Chondrocyte (in vitro differentiated cells): ENCODE measurements around the gene IL10RA. TPM values are rescaled to one million over a fixed set of nuclear protein-coding genes. Genes with fewer than 3 reads are reported as not detected.
"Not testable (repeated sequence)": the region's sequence is repeated elsewhere in the genome, so short reads cannot be mapped to it uniquely, and the experiment has no call there.

Experiments
- DNase-seq: peaks from one replicate; pipeline ENCODE4 v3.0.0; 2021; ENCODE audit warnings: mixed read lengths, low spot score
- H3K27ac Mint-ChIP-seq: one replicate; pipeline ENCODE4 v1.8.0; 2021; ENCODE audit warnings: mild to moderate bottlenecking, moderate library complexity, mixed read lengths; ENCODE audit not compliant: unreplicated experiment
- H3K27me3 Mint-ChIP-seq: 2 replicates; pipeline ENCODE4 v1.8.0; 2021; ENCODE audit warnings: low read depth, mixed read lengths
- H3K36me3 Mint-ChIP-seq: 2 replicates; pipeline ENCODE4 v1.8.0; 2021; ENCODE audit warnings: low read depth, mixed read lengths
- H3K4me1 Mint-ChIP-seq: 2 replicates; pipeline ENCODE4 v1.8.0; 2021; ENCODE audit warnings: low read depth, mild to moderate bottlenecking, mixed read lengths
- H3K4me3 Mint-ChIP-seq: one replicate; pipeline ENCODE4 v1.8.0; 2021; ENCODE audit warnings: mild to moderate bottlenecking, moderate library complexity, mixed read lengths; ENCODE audit not compliant: unreplicated experiment
- H3K9me3 Mint-ChIP-seq: 2 replicates; pipeline ENCODE4 v1.8.0; 2021; ENCODE audit warnings: low read depth, mixed read lengths
- total RNA-seq: library from RNA; stranded (reverse); gene quantifications from 3 replicates; pipeline ENCODE4 v1.2.1, GENCODE V29; 2021
- TF ChIP-seq, protein P1 (sequence below): fragments of 200-600 bp; sonication (generic); IDR thresholded peaks from 2 replicates; pipeline ENCODE4 v1.5.0; 2021; ENCODE audit warnings: antibody characterized with exemption, mild to moderate bottlenecking, moderate library complexity

The IL10RA gene
- total RNA-seq, 1 donor from 2014 or later = 0.12 TPM

DNA sequence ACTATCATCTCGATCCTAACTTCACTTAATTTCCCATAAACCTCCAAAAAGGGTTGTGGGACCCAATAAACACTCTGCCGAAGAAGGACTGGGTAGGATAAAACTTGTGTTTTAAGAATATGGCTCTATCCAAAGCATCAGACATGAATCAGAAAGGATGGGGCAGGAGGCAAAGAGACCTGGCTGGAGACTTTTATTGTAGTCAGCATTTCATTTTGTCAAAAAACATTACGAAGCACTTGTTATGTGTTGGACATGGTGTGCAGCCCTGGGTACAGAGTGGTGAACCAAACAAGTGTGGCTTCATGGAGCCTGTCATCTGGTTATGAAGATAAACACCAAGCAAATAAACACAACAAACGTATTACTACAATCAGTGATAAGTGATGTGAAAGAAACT is 17.3 kb downstream of the IL10RA start:
- H3K4me3 Mint-ChIP-seq = no peak overlapping the region
- H3K36me3 Mint-ChIP-seq = peaks cover 1% of the 10 kb centered on the region
- DNase-seq = no peak
- no peaks in the 10 kb centered on the region for H3K4me1 Mint-ChIP-seq
- no peak overlapping the region for H3K27ac Mint-ChIP-seq
- peaks cover 8% of the 10 kb centered on the region for H3K9me3 Mint-ChIP-seq
- TF ChIP-seq, protein P1, sequence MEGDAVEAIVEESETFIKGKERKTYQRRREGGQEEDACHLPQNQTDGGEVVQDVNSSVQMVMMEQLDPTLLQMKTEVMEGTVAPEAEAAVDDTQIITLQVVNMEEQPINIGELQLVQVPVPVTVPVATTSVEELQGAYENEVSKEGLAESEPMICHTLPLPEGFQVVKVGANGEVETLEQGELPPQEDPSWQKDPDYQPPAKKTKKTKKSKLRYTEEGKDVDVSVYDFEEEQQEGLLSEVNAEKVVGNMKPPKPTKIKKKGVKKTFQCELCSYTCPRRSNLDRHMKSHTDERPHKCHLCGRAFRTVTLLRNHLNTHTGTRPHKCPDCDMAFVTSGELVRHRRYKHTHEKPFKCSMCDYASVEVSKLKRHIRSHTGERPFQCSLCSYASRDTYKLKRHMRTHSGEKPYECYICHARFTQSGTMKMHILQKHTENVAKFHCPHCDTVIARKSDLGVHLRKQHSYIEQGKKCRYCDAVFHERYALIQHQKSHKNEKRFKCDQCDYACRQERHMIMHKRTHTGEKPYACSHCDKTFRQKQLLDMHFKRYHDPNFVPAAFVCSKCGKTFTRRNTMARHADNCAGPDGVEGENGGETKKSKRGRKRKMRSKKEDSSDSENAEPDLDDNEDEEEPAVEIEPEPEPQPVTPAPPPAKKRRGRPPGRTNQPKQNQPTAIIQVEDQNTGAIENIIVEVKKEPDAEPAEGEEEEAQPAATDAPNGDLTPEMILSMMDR = no peak
- H3K27me3 Mint-ChIP-seq = peaks cover 7% of the 10 kb centered on the region

DNA sequence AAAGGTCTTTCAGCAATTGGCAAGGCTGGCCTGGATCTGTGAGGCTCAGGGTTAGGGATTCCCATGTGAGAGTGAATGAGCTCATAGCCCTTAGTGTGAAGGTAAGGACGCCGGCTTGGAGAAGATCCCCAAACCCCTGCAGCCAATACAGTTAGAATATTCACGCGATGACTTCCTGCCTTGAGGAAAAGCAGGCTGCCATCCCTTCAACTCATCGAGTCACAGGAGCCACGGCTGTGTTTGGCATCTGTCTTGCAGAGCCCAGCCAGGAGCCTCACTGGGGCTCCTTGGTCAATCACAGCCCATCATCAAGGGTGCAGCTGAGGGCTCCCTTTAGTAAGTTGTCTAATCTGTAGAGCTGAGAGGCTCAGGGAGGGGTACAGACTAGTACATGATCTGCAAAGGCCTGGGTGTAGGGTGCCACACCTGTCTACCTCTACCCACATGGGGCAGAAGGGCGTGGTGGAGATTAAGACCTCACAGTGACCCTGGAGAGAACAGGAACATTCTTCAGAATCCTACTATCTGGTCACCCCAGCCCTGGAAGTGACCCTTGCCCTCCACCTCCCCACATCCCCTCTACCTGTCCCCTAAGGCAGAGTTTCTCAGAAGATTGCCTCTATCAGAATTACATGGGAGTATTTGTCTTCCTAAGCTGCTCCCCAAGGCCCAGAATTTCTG is 18.5 kb downstream of the IL10RA start:
- TF ChIP-seq, protein P1 = no peak
- Mint-ChIP-seq H3K9me3 (peaks cover 8% of the 10 kb centered on the region), H3K27me3 (peaks cover 12% of the 10 kb centered on the region), H3K4me3 (no peak overlapping the region), H3K36me3 (peaks cover 1% of the 10 kb centered on the region), H3K27ac (no peak overlapping the region), H3K4me1 (no peaks in the 10 kb centered on the region)
- no peak for DNase-seq

DNA sequence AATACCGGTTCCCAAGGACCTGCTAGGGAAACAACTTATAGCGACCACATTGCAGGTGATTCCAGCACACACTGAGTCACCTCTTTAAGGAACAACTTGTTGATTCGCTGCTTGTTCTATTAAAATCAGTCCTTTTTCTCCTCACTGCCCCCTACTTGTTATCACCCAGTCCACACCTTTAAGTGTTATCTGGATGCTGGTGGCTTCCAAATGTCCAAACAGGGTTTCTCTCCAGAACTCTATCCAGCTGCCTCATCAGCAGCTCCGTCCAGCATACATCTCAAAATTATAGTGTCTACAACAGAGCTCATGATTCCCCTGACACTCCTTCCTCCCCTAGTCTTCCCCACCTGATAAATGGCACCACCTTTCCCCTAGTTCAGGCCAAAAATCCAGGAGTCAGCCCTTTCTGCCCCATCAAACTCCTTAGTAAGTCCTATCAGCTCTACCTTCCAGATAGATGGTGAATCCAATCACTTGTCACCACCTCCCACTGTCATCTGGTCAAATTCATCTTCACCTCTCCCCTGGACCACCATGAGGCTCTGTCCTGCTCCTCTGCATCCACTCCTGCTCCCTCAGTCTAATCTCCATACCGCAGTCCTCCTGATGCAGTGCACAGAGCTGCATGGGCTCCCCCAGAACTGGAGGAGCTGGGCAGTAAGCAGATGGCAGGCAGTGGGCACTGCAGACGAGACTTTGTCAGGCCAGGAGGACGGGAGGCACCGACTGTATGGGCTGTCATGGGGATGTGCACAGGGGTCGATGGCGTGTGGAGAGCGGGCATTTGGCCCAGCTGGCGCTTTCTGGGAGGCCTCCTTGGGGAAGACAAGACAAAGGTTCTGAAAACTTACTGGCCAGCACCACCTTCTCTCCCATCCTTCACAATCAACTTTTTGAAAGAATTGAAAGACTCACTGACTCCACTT is 19.3 kb downstream of the IL10RA start:
- TF ChIP-seq, protein P1 = no peak
- H3K36me3 Mint-ChIP-seq = peaks cover 1% of the 10 kb centered on the region
- no peak overlapping the region for H3K4me3 Mint-ChIP-seq
- peaks cover 8% of the 10 kb centered on the region for H3K9me3 Mint-ChIP-seq
- H3K27me3 Mint-ChIP-seq = peaks cover 20% of the 10 kb centered on the region
- no peak overlapping the region for H3K27ac Mint-ChIP-seq
- no peak for DNase-seq
- H3K4me1 Mint-ChIP-seq = no peaks in the 10 kb centered on the region

DNA sequence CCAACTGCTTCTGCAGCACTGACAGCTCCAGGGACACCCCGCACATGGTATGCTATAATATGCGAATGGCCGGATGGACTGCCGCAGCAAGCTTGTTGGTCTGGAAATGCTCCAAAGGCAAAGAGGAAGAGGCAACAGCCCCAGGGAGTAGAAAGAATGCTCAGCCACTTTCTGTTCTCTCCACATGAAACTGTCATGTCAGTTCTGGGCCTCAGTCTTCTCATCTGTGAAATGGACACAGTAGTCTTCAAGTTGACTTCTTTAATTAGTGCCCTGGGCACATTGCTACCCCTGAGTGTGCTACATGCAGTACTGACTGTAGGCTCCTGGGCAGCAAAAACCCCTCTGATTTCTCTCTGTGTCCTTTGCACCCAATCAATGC is 19.9 kb downstream of the IL10RA start:
- Mint-ChIP-seq H3K27me3 (peaks cover 21% of the 10 kb centered on the region), H3K4me3 (no peak overlapping the region), H3K4me1 (no peaks in the 10 kb centered on the region), H3K27ac (no peak overlapping the region), H3K36me3 (peaks cover 1% of the 10 kb centered on the region), H3K9me3 (peaks cover 8% of the 10 kb centered on the region)
- TF ChIP-seq, protein P1 = no peak
- DNase-seq = no peak

DNA sequence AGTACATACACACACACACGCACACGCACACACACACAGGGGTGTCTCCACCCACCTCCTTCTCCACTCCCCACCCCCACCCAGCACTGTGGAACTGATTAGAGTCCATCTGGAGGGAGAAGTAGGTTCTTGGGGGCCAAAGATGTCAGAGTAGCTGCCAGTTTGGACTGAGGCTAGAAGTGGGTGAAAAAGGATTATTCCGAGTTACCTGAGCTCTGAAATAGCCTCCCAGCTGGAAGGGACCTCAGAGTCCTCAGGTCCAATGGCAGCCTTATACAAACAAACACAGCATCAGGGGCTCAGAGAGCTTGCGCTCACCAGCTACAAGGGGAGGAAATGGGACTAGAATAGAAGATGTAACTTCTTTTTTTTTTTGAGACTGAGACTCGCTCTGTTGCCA is 20.8 kb downstream of the IL10RA start:
- Mint-ChIP-seq H3K27ac (no peak overlapping the region), H3K36me3 (peaks cover 1% of the 10 kb centered on the region), H3K9me3 (peaks cover 8% of the 10 kb centered on the region), H3K4me1 (no peaks in the 10 kb centered on the region), H3K4me3 (no peak overlapping the region), H3K27me3 (peaks cover 21% of the 10 kb centered on the region)
- DNase-seq = no peak
- TF ChIP-seq, protein P1 = no peak

DNA sequence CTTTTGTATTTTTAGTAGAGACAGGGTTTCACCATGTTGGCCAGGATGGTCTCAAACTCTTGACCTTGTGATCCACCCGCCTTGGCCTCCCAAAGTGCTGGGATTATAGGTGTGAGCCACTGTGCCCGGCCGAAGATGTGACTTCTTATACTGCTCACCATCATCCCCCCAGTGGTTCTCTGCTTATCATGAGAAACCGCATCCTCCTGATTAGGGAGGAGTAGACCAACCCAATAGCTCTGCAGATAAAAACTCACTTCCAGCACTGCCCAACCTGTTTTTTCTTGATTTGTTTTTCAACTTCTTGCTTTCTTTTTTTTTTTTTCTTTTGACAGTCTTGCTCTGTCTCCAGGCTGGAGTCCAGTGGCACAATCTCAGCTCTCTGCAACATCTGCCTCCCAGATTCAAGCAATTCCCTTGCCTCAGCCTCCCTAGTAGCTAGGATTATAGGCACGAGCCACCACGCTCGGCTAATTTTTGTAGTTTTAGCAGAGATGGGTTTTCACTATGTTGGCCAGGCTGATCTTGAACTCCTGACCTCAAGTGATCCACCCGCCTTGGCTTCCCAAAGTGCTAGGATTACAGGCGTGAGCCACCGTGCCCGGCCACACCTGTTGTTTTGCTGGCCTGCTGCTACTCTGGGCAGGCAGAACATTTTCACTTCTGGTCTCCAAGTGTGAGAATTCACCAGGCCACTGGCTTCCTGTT is 21.5 kb downstream of the IL10RA start:
- not testable (repeated sequence) for H3K4me1 Mint-ChIP-seq, H3K4me3 Mint-ChIP-seq, H3K27ac Mint-ChIP-seq, DNase-seq, H3K36me3 Mint-ChIP-seq, H3K9me3 Mint-ChIP-seq
- peaks cover 21% of the 10 kb centered on the region for H3K27me3 Mint-ChIP-seq
